TTC549 (cell line): ENCODE measurements around the gene KDM4B.

Experiments used
- FAIRE-seq: peaks from 2 replicates; lab custom pipeline; 2012; peaks lifted over from hg19 to GRCh38; lab: Jason Lieb, UNC

KDM4B gene

DNA sequence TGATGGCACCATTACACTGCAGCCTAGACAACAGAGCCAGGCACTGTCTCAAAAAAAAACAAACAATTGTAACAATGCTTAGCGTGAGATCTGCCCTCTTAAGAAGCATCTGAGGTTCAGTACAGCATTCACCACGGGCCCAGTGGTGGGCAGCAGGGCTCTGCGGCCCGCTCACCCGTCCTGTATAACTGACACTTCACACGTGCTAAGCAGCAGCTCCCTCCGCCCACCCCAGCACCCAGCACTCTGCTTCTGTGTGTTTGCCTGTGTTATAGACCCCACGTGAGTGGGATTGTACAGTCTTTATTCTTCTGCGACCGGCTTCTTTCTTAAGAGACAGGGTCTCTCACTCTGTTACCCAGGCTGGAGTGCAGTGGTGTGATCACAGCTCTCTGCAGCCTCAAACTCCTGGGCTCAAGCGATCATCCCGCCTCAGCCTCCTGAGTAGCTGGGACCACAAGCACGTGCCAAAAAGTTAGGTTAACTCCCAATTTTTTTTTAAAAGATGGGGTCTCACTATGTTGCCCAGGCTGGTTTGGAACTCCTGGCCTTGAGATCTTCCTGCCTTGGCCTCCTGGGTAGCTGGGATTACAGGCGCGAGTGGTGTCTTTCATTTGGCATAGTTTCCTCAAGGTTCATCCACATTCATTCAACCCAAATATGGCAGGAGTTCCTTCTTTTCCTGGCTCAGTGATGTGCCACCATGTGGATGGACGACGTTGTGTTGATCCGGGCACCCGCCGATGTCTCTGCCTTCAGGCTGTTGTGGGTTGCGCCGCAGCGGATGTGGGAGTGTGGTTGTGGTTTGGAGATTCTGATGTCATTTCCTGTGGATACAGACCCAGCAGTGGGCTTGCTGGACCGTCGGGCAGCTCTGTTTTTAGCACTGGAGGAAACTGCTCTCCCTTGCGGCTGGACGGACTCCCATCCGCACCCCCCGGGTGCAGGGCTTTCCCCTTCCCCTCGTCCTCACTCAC lies 170.0 kb downstream of the KDM4B start:
- FAIRE-seq, result no peak

DNA sequence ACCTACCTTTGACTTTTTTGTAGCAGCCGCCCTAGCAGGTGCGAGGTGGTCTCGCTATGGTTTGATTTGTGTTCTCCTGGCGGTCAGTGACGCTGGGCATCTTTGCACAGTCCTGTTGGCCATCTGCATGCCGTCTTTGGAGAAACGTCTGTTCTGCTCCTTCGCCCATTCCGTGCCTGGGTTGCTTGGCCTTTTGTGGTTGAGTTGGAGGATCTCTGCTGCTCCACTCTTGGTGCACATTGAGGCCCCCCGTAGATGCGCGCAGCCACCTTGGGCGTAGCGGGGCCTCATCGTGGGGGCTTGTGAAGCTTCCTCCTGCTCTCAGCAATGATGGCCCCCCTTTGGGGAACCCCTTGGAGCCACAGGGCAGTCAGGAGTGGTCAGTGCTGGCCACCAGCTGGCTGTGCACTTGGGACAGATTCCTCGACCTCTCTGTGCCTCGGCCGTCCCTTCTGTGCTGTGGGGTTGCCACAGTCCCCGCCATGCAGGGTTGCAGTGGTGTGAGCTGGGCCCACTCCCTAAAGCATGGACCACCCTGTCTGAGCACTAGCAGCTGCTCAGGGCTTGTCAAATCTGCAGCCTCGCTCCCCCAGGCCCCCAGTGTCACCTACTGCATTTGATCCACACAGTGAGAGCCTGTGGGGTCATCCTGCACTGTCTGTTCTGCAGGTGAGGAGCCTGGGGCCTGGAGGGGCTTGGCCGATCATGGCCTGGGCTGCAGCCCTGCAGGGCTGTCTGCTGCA lies 170.8 kb downstream of the KDM4B start:
- FAIRE-seq, result no peak

DNA sequence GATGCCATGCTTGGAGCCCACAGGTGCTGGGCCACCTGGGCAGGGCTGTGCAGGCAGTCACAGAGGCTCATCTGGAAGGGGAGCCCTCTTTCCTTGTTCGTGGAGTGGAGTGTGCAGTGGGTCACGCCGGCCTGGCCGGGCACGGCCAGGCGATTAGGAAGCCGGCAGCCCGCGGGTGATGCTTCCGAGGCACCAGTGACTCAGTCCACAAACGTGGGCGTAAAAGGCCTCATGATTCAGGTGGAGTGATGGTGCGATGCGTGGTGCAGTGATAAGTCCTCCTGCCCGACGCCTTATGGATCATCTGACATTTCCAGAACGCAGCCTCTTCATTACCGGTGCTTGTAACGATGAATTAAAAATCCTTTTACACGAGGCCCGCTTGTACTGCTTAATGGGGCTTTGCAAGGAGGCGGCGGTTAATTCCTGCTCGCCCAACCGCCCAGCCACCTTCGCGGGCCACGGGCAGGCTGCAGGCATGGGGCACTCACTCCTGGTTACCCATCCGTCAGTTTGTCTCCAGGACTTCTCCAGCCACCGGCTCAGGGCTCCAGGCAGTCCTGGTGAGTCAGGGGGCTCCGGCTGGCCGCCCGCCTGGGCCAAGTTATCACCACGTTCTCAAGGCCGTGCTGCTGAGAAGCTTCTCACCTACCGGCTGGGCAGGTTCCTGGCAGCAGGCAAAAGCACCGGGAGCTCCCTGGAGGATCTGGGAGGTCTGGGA lies 172.4 kb downstream of the KDM4B start:
- FAIRE-seq, result no peak

GRCh38 chr19:5141850-5142724 lies 173.2 kb downstream of the KDM4B start:
- FAIRE-seq, result no peak

GRCh38 chr19:5142725-5143097 lies 173.8 kb downstream of the KDM4B start:
- no peak for FAIRE-seq

GRCh38 chr19:5143471-5144411 lies 174.8 kb downstream of the KDM4B start:
- no peak for FAIRE-seq

DNA sequence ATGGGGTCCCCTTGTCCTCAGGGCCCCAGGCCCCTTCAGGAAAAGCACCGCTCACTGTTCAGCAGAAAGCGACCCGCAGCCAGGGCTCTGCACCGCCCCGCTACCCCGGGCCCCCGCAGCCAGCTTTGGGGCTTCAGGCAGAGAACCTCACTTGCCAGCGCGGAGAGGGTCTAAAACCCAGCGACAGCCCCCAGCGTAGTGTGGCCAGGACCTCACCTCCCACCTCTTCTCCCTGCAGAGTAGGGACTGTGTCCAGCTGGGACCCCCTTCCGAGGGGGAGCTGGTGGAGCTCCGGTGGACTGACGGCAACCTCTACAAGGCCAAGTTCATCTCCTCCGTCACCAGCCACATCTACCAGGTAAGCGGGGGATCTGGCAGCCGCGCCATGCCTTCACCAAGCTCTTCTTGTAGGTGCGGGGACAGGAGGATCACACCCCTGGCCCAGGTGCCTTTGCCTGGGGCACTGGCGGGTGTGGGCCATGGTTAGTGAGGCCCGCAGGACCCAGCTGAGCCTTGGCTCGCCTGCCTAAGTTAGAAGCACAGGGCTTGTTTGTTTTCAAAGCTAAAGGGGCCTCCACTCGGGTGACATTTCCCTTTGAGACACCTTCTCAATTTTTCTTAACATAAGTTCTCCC lies 175.7 kb downstream of the KDM4B start:
- no peak for FAIRE-seq

DNA sequence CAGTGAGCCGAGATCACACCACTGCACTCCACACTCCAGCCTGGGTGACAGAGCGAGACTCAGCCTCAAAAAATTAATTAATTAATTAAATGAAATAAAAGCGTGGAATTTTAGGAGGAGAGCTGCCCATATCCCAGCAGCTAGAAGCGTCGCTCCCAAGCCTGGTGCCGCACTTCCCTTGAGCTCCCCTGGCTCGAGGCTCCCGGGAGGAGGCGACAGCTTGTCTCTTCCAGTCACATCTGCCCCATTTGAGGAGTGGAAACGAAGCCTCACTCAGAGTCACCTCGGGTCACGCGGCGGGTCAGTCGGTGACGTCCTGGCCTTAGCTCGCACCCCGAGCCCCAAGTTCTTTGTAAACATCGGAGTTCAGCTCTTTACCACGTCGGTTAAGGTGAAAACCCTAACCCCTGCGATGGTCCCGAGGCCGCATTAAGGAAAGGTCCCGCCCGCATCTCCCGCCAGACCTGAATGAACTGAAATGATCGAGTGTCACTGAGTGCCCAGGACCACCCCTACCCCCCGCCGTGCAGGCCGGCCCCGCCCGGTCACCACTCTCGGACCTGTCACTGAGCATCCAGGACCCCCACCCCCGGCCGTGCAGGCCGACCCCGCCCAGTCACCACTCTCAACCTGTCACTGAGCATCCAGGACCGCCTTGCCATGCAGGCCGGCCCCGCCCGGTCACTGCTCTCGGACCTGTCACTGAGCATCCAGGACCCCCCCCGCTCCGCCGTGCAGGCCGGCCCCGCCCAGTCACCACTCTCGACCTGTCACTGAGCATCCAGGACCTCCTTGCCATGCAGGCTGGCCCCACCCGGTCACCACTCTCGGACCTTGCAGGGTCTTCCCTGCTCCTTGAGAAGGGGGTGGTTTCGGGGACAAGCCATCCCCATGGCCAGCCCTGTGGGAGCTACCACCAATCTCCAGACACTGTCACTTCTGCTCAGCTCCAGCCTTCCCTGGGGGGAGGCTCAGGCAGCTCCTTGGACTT lies 176.9 kb downstream of the KDM4B start:
- FAIRE-seq, result no peak

GRCh38 chr19:5147074-5147977 lies 178.4 kb downstream of the KDM4B start:
- FAIRE-seq, result no peak

DNA sequence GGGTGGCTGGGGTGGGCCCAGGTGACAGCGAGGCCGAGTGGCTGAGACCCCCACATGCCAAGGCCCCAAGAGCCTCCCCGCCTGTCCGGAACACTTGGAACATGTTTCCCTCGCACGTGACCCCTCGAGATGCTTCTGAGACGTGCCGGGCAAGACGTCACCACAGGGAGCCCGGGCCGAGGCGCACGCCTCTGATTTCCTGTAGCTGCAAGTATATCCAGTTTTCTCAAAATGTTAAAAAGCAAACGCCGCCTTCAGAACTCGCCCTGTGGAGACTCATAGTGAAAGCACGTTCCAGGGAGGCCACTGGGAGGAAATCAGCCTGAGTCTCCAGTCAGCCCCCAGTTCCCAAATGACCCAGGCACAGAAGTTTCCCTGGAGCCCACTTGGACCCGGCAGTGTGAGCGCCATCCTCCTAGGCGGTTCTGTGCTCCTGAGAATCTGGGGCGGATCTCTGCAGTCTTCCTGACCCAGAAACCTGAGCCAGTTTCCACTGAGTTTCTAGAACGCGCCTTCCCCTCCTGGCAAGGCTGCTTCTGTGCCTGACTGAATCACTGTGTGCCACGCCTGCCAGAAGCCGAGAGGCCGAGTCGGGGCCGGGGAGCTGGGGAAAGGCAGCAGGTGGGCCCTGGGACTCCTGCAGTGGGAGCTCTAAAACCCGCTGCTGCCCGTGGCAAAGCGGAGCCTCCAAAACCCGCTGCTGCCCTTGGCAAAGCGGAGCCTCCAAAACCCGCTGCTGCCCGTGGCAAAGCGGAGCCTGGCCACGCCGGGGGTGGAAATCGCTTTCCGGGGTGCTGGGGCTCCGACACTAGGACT lies 179.3 kb downstream of the KDM4B start:
- no peak for FAIRE-seq

DNA sequence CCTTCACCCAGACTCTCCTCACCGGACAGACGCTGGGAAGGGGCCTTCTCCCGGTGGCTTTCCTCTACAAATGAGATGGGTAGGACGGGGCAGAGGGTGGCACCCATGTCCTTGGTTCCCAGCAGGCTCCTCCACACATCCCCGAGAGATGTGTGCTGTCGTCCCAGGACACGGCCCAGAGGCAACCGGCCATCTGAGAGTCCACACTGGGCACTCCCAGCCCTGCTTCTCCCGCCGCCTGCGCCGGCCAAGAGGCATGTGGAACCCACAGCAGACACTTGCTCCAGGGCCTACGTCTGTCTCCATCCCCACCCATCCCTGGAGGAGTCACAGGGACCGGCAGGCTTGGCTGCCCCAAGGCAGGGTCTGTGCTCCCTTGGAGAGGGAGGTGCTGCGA lies 179.9 kb downstream of the KDM4B start:
- no peak for FAIRE-seq

GRCh38 chr19:5149508-5149907 lies 180.6 kb downstream of the KDM4B start:
- FAIRE-seq, result no peak

GRCh38 chr19:5149932-5150901 lies 181.3 kb downstream of the KDM4B start:
- FAIRE-seq, result no peak

GRCh38 chr19:5150902-5151741 lies 182.2 kb downstream of the KDM4B start:
- FAIRE-seq, result no peak
